Measurements from ENCODE around the gene GLRX3.

GLRX3 gene

GRCh38 chr10:130221456-130222375 is 85.5 kb downstream of the GLRX3 start:
- H3K9me3 Mint-ChIP-seq: no peaks in the 10 kb centered on the region
- H3K4me1 Mint-ChIP-seq: no peaks in the 10 kb centered on the region
- H3K27ac Mint-ChIP-seq: no peak overlapping the region
- H3K27me3 Mint-ChIP-seq: peaks cover 1% of the 10 kb centered on the region
- no peaks in the 10 kb centered on the region for H3K36me3 Mint-ChIP-seq (ENCODE audit: low read depth)
- H3K4me3 Mint-ChIP-seq: no peak overlapping the region
- ATAC-seq (no peak), DNase-seq (no peak)

- Mint-ChIP-seq H3K4me1 (no peaks in the 10 kb centered on the region), H3K9me3 (peaks cover 3% of the 10 kb centered on the region), H3K27me3 (peaks cover 1% of the 10 kb centered on the region), H3K27ac (no peak overlapping the region), H3K36me3 (ENCODE audit: low read depth) (peaks cover 2% of the 10 kb centered on the region), H3K4me3 (no peak overlapping the region)
- ATAC-seq (no peak), DNase-seq (no peak)
Measured at GRCh38 chr10:130222381-130222780, 86.2 kb downstream of the GLRX3 start.

- Mint-ChIP-seq H3K4me1 (no peaks in the 10 kb centered on the region), H3K27me3 (peaks cover 1% of the 10 kb centered on the region), H3K9me3 (peaks cover 13% of the 10 kb centered on the region), H3K27ac (no peak overlapping the region), H3K36me3 (ENCODE audit: low read depth) (peaks cover 10% of the 10 kb centered on the region), H3K4me3 (no peak overlapping the region)
- DNase-seq: no peak
- no peak for ATAC-seq
Measured at GRCh38 chr10:130224228-130224627, 88.0 kb downstream of the GLRX3 start.

- ATAC-seq: no peak
- no peak overlapping the region for H3K27ac Mint-ChIP-seq
- H3K36me3 Mint-ChIP-seq (ENCODE audit: low read depth): peaks cover 10% of the 10 kb centered on the region
Measured at GRCh38 chr10:130226012-130226411, 89.8 kb downstream of the GLRX3 start.

GRCh38 chr10:130227883-130228282 is 91.7 kb downstream of the GLRX3 start:
- peaks cover 10% of the 10 kb centered on the region for H3K36me3 Mint-ChIP-seq (ENCODE audit: low read depth)

More at GRCh38 chr10:130226012-130226411, 89.8 kb downstream of the GLRX3 start:
- no peak for DNase-seq
- Mint-ChIP-seq H3K9me3 (peaks cover 13% of the 10 kb centered on the region), H3K27me3 (peaks cover 1% of the 10 kb centered on the region), H3K4me1 (no peaks in the 10 kb centered on the region), H3K4me3 (no peak overlapping the region)

More at GRCh38 chr10:130227883-130228282, 91.7 kb downstream of the GLRX3 start:
- ATAC-seq (no peak), DNase-seq (no peak)
- Mint-ChIP-seq H3K27ac (no peak overlapping the region), H3K4me3 (no peak overlapping the region), H3K4me1 (no peaks in the 10 kb centered on the region), H3K27me3 (peaks cover 1% of the 10 kb centered on the region), H3K9me3 (peaks cover 13% of the 10 kb centered on the region)
